ENCODE results near the gene NLRC3.
"Not testable (repeated sequence)": the region's sequence is repeated elsewhere in the genome, so short reads cannot be mapped to it uniquely, and the experiment has no call there.

The NLRC3 gene

DNA sequence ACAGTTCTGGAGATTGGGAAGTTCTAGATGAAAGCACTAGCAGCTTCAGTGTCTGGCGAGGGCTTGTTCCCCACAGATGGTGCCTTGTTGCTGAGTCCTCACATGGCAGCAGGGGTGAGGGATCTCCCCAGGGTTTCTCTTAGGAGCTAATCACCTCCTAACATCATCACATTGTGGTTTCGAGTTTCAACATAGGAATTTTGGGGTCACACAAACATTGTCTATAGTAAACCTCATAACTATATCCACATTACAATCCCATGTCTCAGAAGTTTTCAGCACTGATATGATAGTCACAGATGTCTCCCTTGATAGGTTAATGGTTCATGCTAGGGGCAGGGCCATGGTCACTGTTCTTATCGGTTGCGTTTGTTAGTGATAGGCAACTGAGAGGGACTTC is 62.6 kb downstream of the NLRC3 start:
- no peak for DNase-seq (ENCODE audit: low read depth, low spot score)

- no peak for DNase-seq (ENCODE audit: low read depth, low spot score)
Observed at GRCh38 chr16:3513892-3514583, 63.2 kb downstream of the NLRC3 start.

GRCh38 chr16:3511286-3512180 is 65.7 kb downstream of the NLRC3 start:
- DNase-seq (ENCODE audit: low read depth, low spot score) = no peak

DNA sequence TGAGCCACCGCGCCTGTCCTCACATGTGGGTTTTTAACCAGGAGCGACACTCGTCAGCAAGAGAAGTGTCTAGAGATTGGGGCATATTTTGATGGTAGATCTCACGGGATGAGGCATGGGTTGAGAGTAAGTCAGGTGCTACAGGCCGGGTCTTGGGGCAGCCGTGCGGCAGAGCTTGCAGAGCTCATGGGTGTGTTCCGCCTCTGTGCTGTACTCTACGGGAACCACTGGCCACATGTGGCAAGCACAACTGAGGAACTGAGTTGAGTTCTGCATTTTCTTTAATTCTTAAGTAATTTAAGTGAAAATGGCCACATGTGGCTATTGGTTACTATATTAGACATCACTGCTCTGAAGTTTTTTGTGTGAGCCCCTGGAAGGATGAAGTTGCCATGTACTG is 66.8 kb downstream of the NLRC3 start:
- DNase-seq (ENCODE audit: low read depth, low spot score) = no peak

DNA sequence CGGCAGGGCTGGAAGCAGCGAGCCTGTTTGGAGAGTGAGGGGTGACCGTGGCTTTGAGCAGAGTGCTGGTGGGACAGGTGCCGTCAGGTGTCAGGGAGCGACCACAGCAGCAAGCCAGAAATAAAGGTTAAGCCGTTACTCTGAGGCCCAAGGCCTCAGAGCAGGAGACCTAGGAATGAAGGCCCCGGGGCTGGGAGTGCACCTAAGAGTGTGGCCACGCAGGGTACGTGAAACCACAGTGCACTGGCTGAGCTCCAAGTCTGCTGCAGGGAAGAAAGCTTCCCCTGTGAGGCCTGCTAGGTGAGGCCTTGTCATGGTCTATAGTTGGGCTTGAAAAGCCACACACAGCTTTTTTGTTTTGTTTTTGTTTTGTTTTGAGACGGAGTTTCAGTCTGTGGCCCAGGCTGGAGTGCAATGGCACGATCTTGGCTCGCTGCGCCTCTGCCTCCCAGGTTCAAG is 67.7 kb downstream of the NLRC3 start:
- no peak for DNase-seq (ENCODE audit: low read depth, low spot score)

DNA sequence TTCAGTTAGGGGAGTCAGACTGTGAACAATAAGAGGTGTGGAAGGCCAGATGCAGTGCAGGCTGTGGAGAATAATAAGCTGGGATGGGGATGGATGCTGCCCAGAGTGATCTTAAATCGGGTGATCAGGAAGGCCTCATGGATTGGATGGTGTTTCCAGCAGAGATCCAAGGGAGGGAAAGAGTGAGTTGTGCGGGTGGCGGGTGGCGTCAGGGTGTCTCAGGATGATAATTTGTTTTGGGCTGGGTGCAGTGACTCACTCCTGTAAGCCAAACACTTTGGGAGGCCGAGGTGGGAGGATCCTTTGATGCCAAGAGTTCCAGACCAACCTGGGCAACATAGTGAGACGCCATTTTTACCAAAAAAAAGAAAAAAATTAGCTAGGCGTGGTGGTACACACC is 68.5 kb downstream of the NLRC3 start:
- DNase-seq (ENCODE audit: low read depth, low spot score) = no peak

DNA sequence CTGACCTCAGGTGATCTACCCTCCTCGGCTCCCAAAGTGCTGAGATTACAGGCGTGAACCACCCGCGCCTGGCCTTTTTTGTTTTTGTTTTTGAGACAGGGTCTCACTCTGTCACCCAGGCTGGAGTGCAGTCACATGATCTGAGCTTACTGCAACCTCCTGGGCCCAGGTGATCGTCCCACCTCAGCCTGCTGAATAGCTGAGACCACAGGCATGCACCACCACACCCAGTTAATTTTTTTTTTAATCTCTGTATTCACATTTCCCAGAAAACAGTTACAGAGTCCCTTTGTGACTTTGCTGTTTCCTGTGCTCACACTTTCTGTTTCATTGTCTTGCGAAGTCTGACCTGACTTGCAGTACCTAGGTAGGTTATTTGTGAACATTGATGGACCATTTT is 73.7 kb downstream of the NLRC3 start:
- DNase-seq (ENCODE audit: low read depth, low spot score) = no peak

GRCh38 chr16:3501783-3502400 is 75.3 kb downstream of the NLRC3 start:
- no peak for DNase-seq (ENCODE audit: low read depth, low spot score)

GRCh38 chr16:3501412-3501761 is 75.8 kb downstream of the NLRC3 start:
- DNase-seq (ENCODE audit: low read depth, low spot score) = not testable (repeated sequence)

- no peak for DNase-seq (ENCODE audit: low read depth, low spot score)
Observed at GRCh38 chr16:3498988-3499387, 78.2 kb downstream of the NLRC3 start.

DNA sequence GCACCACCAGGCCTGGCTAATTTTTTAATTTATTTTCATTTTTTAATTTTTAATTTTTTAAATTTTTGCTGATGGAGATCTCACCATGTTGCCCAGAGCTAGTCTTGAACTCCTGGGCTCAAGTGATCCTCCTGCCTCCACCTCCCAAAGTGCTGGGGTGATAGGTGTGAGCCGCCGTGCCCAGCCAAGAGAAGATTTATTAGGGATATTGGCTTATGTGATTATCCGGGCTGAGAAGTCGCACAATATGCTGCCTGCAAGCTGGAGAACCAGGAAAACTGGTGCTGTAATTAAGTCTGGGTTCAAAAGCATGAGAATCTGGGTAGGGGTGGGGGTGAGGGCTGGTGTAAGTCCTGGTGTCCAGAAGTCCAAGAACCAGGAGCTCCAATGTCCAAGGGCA is 79.4 kb downstream of the NLRC3 start:
- DNase-seq (ENCODE audit: low read depth, low spot score) = no peak

DNA sequence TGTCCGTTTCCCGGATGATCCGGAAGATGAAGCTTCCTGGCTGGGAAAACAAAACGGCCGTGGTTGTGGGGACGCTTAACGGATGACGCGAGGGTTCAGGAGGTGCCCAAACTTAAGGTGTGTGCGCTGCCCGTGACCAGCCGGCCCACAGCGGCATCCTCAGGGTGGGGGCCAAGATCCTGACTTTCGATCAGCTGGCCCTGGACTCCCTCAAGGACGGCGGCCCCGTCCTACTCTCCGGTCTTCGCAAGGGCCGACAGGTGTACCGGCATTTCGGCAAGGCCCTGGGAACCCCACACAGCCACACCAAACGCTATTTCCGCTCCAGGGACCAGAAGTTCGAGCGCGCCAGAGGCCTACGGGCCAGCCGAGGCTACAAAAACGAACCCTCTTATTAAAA is 80.8 kb downstream of the NLRC3 start:
- DNase-seq (ENCODE audit: low read depth, low spot score) = no peak

GRCh38 chr16:3495176-3495575 is 82.0 kb downstream of the NLRC3 start, which contains the start of gene C16orf90:
TSS of gene C16orf90 (minus strand) at chr16:3495489. CDS start at chr16:3495421, 68 bp downstream.
- no peak for DNase-seq (ENCODE audit: low read depth, low spot score)

- no peak for DNase-seq (ENCODE audit: low read depth, low spot score)
Observed at GRCh38 chr16:3494386-3494973, 82.7 kb downstream of the NLRC3 start.

GRCh38 chr16:3492356-3492755 is 84.8 kb downstream of the NLRC3 start:
- DNase-seq (ENCODE audit: low read depth, low spot score) = no peak

- no peak for DNase-seq (ENCODE audit: low read depth, low spot score)
Observed at GRCh38 chr16:3490911-3491629, 86.1 kb downstream of the NLRC3 start.

All from smooth muscle cell of the brain vasculature (primary cell).